22Rv1 (cell line): ENCODE measurements around the gene RNF20.

ENCODE experiments used
- CTCF ChIP-seq: fragments of 450-650 bp; IDR thresholded peaks from 2 replicates; pipeline ENCODE4 v1.5.1; 2017; ENCODE audit warnings: mild to moderate bottlenecking
- ZFX ChIP-seq: fragments of 450-650 bp; IDR thresholded peaks from 2 replicates; pipeline ENCODE4 v1.6.1; 2017; ENCODE audit warnings: antibody characterized with exemption, borderline replicate concordance

- TF ChIP-seq CTCF = no peak
- TF ChIP-seq ZFX = no peak
These were observed 70.6 kb downstream of the RNF20 start for GRCh38 chr9:101604296-101604695.
